ENCODE measurements around the gene MED13L. TPM values are rescaled to one million over a fixed set of nuclear protein-coding genes. Genes with fewer than 3 reads are reported as not detected.
"Not testable (repeated sequence)": the region's sequence is repeated elsewhere in the genome, so short reads cannot be mapped to it uniquely, and the experiment has no call there.

MED13L gene
- total and polyA plus RNA-seq, 2 of the 4 experiments (the other 2 are of a cell fraction) = 17.9 to 49.1 TPM

- H3K36me3 ChIP-seq (ENCODE audit: control insufficient read depth, insufficient read depth, low read length); H2BK20ac ChIP-seq (ENCODE audit: low read depth, low read length); H4K91ac ChIP-seq (ENCODE audit: insufficient read depth, low read depth, low read length); H3K79me1 ChIP-seq (ENCODE audit: low read depth in 1 of 2, low read length in 2 of 2); dilution Hi-C loops (cut with HindIII; ENCODE audit: low sequenced_read_pairs, unreplicated experiment); H4K5ac ChIP-seq (ENCODE audit: low read depth, low read length); H4K20me1 ChIP-seq (ENCODE audit: insufficient read depth, low read length); H2BK15ac ChIP-seq (ENCODE audit: low read depth, low read length); H3K9me1 ChIP-seq (ENCODE audit: insufficient read depth, low read length); H3K4me3 ChIP-seq (ENCODE audit: insufficient read depth, low read depth, low read length); H2AK5ac ChIP-seq (ENCODE audit: low read depth, low read length); H3K18ac ChIP-seq (ENCODE audit: low read depth, low read length); H2BK120ac ChIP-seq (ENCODE audit: low read depth, low read length); ATAC-seq (ENCODE audit: low read depth); H3K9ac ChIP-seq (ENCODE audit: low read depth, low read length); POLR2A ChIA-PET (ENCODE audit: unreplicated experiment); H2AFZ ChIP-seq (replicated peaks; ENCODE audit: low read length, poor library complexity); H3K27ac ChIP-seq (ENCODE audit: insufficient read depth, low read length); H4K8ac ChIP-seq (ENCODE audit: low read depth in 2 of 2, low read length in 2 of 2); H3K4me1 ChIP-seq (ENCODE audit: control insufficient read depth, insufficient read depth, low read length); H3K9me3 ChIP-seq (ENCODE audit: control insufficient read depth, insufficient read depth, low read length); intact Hi-C loops (cut with micrococcal nuclease); H3K4ac ChIP-seq (ENCODE audit: low read depth, low read length); H3K4me2 ChIP-seq (ENCODE audit: low read depth, low read length); H2BK5ac ChIP-seq (ENCODE audit: low read depth, low read length, poor library complexity, severe bottlenecking); H3K27me3 ChIP-seq (ENCODE audit: control insufficient read depth, insufficient read depth, low read length); H3K56ac ChIP-seq (ENCODE audit: extremely low read depth, insufficient read depth, low read length); DNase-seq; H3K23ac ChIP-seq (ENCODE audit: low read depth, low read length); H2AK9ac ChIP-seq (replicated peaks; ENCODE audit: low read depth, low read length, poor library complexity); BruUV-seq (replicated peaks); H3K14ac ChIP-seq (replicated peaks; ENCODE audit: low read depth, low read length): not testable (repeated sequence)
- 74% methylated on average over 3 of the region's 8 CpGs; no CpG with 5 or more reads in 1 of the 2 experiments for WGBS, 2 experiments (ENCODE audit: extremely low coverage in 2 of 2, insufficient read length in 1 of 2)
- CTCF ChIA-PET = interaction anchor here (0.6 kb wide), 1 partner anchor 110 kb away, joined by 3 read pairs; no protein-coding TSS in a partner anchor
- in situ Hi-C loops (cut with MboI; ENCODE audit: low sequenced_read_pairs) = loop anchor here (10.0 kb wide), 1 partner anchor 311 kb away; no protein-coding TSS in a partner anchor
Observed at GRCh38 chr12:116283881-116284280, 6.4 kb upstream of the MED13L start.
